ENCODE measurements around the gene FAM124B.
"Not testable (repeated sequence)": the region's sequence is repeated elsewhere in the genome, so short reads cannot be mapped to it uniquely, and the experiment has no call there.

The FAM124B gene

DNA sequence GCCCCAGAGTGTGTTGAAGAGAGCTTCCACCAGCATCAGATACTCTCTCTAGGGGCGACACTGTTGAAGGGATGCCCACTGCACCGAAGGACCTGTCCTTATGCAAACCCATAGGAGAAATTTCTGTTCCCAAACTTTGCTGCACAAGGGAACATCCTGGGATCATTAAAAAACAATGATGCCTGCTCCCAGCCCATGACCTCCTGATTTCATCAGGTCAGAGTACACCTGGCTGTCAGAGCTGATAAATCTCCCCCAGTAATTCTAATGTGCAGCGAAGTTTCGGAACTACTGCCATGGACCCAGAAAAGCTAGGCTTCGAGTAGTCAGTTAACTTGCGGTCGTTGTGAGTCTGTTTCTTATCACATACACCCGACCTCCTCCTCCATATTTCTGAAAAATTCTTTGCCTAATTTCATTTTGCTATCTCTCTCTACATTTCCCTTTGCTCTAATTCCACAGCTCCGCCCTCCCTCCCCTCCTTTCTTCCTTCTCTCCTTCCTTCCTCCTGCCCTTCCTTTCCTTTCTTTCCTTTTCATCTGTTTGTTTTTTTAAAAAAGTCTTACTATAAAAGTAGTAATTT, 18.8 kb downstream of the FAM124B start:
- in situ Hi-C loops (cut with MboI; ENCODE audit: low pct_unique_long_range_greater_than_20kb, low sequenced_read_pairs, unreplicated experiment), result no loop called here
- DNase-seq (ENCODE audit: low spot score), result no peak
- TF ChIP-seq, protein P1, sequence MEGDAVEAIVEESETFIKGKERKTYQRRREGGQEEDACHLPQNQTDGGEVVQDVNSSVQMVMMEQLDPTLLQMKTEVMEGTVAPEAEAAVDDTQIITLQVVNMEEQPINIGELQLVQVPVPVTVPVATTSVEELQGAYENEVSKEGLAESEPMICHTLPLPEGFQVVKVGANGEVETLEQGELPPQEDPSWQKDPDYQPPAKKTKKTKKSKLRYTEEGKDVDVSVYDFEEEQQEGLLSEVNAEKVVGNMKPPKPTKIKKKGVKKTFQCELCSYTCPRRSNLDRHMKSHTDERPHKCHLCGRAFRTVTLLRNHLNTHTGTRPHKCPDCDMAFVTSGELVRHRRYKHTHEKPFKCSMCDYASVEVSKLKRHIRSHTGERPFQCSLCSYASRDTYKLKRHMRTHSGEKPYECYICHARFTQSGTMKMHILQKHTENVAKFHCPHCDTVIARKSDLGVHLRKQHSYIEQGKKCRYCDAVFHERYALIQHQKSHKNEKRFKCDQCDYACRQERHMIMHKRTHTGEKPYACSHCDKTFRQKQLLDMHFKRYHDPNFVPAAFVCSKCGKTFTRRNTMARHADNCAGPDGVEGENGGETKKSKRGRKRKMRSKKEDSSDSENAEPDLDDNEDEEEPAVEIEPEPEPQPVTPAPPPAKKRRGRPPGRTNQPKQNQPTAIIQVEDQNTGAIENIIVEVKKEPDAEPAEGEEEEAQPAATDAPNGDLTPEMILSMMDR (IDR thresholded peaks at IDR 0.05; ENCODE audit: extremely low read depth, insufficient read depth, missing control alignments), result no peak

DNA sequence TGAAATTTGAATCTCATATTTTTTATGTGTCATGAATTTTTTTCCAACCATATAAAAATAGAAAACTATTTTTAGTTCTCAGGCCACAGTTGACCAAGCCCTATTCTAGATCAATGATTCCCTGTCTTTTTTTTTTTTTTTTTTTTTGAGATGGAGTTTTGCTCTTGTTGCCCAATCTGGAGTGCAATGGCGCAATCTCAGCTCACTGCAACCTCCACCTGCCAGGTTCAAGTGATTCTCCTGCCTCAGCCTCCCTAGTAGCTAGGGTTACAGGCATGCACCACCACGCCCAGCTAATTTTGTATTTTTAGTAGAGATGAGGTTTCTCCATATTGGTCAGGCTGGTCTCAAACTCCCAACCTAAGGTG, 19.6 kb downstream of the FAM124B start:
- DNase-seq (ENCODE audit: low spot score); in situ Hi-C loops (cut with MboI; ENCODE audit: low pct_unique_long_range_greater_than_20kb, low sequenced_read_pairs, unreplicated experiment): not testable (repeated sequence)

DNA sequence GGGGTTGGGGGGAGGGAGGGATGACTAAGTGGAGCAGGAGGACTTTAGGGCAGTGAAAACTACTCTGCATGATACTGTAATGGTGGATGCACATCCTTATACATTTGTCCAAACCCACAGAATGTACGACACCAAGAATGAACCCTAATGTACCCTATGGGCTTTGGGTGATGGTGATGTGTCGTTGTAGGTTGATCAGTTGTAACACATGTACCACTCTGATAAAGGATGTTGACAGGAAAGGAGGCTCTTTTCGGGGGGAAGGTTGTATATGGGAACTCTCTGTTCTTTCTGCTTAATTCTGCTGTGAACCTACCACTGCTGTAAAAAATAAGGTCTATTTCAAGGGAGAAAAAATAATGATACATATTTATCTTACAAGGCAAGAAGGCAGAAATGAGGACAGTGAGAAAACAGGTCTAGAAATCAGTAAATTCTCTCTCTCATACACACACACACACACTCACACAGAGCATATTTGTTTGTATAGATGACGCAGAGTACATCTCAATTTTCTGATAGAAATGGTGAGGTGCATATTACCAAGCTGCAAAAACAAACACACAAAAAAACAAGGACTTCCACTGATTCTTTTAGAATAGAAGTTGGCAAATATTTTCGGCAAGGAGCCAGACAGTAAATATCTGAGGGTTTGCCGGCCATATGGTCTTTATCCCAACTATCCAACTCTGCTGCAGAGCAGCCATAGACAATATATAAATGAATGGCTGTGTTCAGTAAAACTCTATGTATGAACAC, 20.2 kb downstream of the FAM124B start:
- in situ Hi-C loops (cut with MboI; ENCODE audit: low pct_unique_long_range_greater_than_20kb, low sequenced_read_pairs, unreplicated experiment), result no loop called here
- DNase-seq (ENCODE audit: low spot score), result no peak
- TF ChIP-seq, protein P1 (IDR thresholded peaks at IDR 0.05; ENCODE audit: extremely low read depth, insufficient read depth, missing control alignments), result no peak

DNA sequence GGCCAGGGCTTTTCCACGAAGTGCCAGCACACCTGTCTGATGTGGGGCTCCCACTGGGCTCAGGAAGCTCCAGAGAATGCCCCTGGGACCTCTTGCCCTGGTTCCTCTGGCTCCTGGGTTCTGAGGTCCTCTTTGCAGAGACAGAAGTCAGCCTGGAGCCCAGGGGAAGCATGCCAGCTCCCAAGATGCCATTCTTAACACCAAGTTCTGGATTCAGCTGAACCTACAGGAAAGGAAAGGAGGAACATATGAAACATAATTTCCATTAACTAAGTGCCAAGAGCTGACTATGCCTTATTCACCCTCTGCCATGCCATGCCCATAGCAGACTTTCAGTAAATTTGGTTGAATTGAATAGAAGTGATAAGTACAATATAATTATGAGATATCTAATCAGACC, 21.9 kb downstream of the FAM124B start:
- in situ Hi-C loops (cut with MboI; ENCODE audit: low pct_unique_long_range_greater_than_20kb, low sequenced_read_pairs, unreplicated experiment), result no loop called here
- TF ChIP-seq, protein P1 (IDR thresholded peaks at IDR 0.05; ENCODE audit: extremely low read depth, insufficient read depth, missing control alignments), result no peak
- DNase-seq (ENCODE audit: low spot score), result no peak

DNA sequence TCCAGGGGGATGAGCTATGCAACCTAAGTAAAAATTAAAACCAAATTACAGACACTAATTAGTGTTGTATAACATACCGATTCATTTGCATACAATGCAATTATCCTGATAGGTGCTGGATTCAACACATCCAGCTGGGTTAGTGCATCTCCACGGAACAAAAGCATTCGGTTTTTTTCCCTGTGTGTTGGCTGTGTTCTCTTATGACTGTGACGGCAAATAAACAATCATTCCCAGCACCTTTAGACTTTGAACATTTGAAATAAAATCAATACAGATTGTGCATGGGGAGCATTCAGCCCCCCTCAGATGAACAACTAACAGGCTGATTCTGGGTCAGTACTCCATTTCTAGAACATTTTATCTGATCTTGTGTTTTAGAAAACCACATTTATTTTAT, 22.7 kb downstream of the FAM124B start:
- no peak for DNase-seq (ENCODE audit: low spot score)
- TF ChIP-seq, protein P1 (IDR thresholded peaks at IDR 0.05; ENCODE audit: extremely low read depth, insufficient read depth, missing control alignments), result no peak
- in situ Hi-C loops (cut with MboI; ENCODE audit: low pct_unique_long_range_greater_than_20kb, low sequenced_read_pairs, unreplicated experiment), result no loop called here

DNA sequence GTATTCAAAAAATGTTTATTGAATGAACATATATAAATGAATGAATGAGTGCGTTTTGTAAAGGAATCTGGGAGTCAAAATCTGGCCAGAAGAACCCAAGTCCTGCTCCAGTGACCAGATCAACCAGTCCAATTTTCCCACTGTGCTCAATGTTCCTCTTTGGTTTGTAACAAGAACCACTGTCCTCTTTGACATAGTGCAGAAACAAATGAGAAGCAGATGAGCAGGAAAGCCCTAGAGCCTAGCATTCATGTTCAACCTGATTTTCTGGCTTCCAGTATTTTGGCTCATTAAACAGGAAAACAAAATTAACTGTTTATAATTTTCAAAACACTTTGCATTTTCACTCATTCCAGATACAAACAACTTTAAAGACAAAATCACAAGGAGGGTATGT, 23.2 kb downstream of the FAM124B start:
- TF ChIP-seq, protein P1 (IDR thresholded peaks at IDR 0.05; ENCODE audit: extremely low read depth, insufficient read depth, missing control alignments), result no peak
- in situ Hi-C loops (cut with MboI; ENCODE audit: low pct_unique_long_range_greater_than_20kb, low sequenced_read_pairs, unreplicated experiment), result no loop called here
- DNase-seq (ENCODE audit: low spot score), result no peak
